ENCODE measurements around the gene MPP4. TPM values are rescaled to one million over a fixed set of nuclear protein-coding genes. Genes with fewer than 3 reads are reported as not detected.

Gene MPP4, protein sequence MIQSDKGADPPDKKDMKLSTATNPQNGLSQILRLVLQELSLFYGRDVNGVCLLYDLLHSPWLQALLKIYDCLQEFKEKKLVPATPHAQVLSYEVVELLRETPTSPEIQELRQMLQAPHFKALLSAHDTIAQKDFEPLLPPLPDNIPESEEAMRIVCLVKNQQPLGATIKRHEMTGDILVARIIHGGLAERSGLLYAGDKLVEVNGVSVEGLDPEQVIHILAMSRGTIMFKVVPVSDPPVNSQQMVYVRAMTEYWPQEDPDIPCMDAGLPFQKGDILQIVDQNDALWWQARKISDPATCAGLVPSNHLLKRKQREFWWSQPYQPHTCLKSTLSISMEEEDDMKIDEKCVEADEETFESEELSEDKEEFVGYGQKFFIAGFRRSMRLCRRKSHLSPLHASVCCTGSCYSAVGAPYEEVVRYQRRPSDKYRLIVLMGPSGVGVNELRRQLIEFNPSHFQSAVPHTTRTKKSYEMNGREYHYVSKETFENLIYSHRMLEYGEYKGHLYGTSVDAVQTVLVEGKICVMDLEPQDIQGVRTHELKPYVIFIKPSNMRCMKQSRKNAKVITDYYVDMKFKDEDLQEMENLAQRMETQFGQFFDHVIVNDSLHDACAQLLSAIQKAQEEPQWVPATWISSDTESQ
- polyA plus RNA-seq (2012; ENCODE audit: low read depth, missing spikeins) = not detected

DNA sequence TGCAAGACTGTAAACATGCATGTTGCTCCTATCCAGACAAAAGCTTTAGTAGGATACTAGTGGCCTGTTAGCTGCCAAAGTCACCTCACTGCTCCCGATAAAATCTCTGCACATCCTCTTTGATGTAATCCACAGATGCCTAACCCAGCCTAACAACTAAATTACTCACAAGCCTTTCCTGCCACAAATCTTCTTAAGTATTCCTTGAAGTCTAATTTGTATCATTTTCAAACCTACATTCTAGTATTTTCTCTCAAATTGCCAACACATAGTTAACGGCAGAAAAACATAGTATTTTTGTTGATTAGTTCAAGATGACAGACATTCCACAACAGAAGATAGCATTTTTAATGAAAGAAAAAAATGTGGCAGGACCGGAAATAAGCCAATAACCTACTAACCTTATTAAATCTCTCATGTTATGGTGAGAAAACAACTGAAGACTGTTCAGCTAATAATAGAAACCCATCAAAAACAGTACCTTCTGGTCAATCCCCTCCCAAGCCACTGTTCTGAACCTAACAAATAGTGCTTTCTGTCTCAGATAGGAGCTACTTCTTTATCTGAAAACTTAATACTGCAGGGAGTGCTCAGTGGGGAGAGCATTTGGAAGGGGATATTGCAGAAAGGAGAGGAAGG lies at the start of gene MPP4:
MPP4 (minus strand) TSS at position 57 of the 639 bp plus-strand sequence. CDS start 4,690 bp downstream, outside the sequence.
- FAIRE-seq (peak; percentile 40), DNase-seq (ENCODE audit: insufficient read length, low spot score) (no peak)

DNA sequence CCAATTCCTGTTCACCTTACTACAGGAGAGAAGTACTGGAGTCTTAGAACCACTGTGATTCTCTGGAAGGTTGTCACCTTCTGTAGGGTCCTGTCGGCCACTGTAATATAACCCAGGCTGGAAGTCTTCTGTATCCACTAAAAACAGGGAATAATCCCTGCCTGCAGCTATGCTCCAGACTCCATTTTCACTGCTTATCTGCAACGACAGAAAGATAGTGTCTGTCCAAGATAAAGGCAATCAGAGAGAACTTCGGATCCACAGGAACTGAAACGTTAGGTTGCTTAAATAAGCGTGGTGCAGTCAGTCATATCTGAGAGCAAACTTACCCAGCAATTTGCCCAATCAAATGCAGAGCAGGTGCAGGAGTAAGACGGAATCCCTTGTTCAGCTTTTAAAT lies 48.1 kb upstream of the MPP4 start:
- DNase-seq (ENCODE audit: insufficient read length, low spot score) = no peak
- TF ChIP-seq POU2F2 (IDR thresholded peaks at IDR 0.05; ENCODE audit: low read depth, low read length) (no peak), PAX5 (IDR thresholded peaks at IDR 0.05; ENCODE audit: insufficient read depth, low read length, severe bottlenecking) (no peak), SPI1 (IDR thresholded peaks at IDR 0.05; ENCODE audit: low read depth, low read length) (no peak), TAF1 (IDR thresholded peaks at IDR 0.05; ENCODE audit: low read depth, low read length) (no peak), POLR2AphosphoS5 (IDR thresholded peaks at IDR 0.05; ENCODE audit: low read depth, low read length) (no peak)
- FAIRE-seq = no peak

More for the DNA sequence above, at the start of gene MPP4:
- TF ChIP-seq TAF1 (IDR thresholded peaks at IDR 0.05; ENCODE audit: low read depth, low read length) = no peak
- TF ChIP-seq POU2F2 (IDR thresholded peaks at IDR 0.05; ENCODE audit: low read depth, low read length) = no peak
- no peak for TF ChIP-seq SPI1 (IDR thresholded peaks at IDR 0.05; ENCODE audit: low read depth, low read length)
- no peak for TF ChIP-seq POLR2A (IDR thresholded peaks at IDR 0.05; ENCODE audit: low read depth, low read length)
- TF ChIP-seq POLR2AphosphoS5 (IDR thresholded peaks at IDR 0.05; ENCODE audit: low read depth, low read length) = no peak
- no peak for TF ChIP-seq PAX5 (IDR thresholded peaks at IDR 0.05; ENCODE audit: insufficient read depth, low read length, severe bottlenecking)

DNA sequence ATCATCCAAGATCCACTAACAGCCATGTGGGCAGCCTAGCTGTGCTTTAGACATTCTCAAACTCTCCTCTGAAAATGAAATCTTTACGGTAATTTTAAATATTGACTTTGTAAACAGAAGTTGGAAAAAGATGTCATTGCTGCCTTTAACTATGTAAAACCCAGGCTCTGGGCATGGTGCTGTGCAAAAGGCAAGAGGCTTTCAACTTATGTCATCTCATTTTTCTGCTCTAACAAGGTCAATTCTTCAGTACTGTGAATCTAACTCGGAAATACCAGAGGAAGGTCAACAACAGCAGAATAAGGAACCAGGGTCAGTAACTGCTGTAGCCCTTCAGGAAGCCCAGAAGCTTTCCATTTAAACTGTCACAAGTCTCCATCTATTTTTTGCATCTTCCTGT lies 37.0 kb upstream of the MPP4 start:
- no peak for DNase-seq (ENCODE audit: insufficient read length, low spot score)
- FAIRE-seq = peak; percentile 47
- no peak for TF ChIP-seq SPI1 (IDR thresholded peaks at IDR 0.05; ENCODE audit: low read depth, low read length)
- no peak for TF ChIP-seq POLR2AphosphoS5 (IDR thresholded peaks at IDR 0.05; ENCODE audit: low read depth, low read length)
- no peak for TF ChIP-seq TAF1 (IDR thresholded peaks at IDR 0.05; ENCODE audit: low read depth, low read length)
- TF ChIP-seq POLR2A (IDR thresholded peaks at IDR 0.05; ENCODE audit: low read depth, low read length) = no peak
- no peak for TF ChIP-seq PAX5 (IDR thresholded peaks at IDR 0.05; ENCODE audit: insufficient read depth, low read length, severe bottlenecking)
- no peak for TF ChIP-seq POU2F2 (IDR thresholded peaks at IDR 0.05; ENCODE audit: low read depth, low read length)

DNA sequence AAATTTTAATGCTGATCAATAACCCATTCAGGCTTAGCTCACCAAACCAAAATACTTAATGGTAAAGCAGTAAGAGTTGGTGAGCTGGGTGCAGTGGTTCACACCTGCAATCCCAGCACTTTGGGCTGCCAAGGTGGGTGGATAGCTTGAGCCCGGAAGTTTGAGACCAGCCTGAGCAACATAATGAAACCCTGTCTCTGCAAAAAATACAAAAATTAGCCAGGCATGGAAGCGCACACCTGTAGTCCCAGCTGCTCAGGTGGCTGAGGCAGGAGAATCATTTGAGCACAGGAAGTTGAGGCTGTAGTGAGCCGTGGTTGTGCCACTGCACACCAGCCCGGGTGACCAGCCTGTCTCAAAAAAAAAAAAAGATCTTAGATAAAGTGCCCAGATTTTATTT lies 35.7 kb upstream of the MPP4 start:
- FAIRE-seq (no peak), DNase-seq (ENCODE audit: insufficient read length, low spot score) (no peak)
- no peak for TF ChIP-seq POLR2A (IDR thresholded peaks at IDR 0.05; ENCODE audit: low read depth, low read length)
- no peak for TF ChIP-seq TAF1 (IDR thresholded peaks at IDR 0.05; ENCODE audit: low read depth, low read length)
- no peak for TF ChIP-seq POU2F2 (IDR thresholded peaks at IDR 0.05; ENCODE audit: low read depth, low read length)
- no peak for TF ChIP-seq POLR2AphosphoS5 (IDR thresholded peaks at IDR 0.05; ENCODE audit: low read depth, low read length)
- no peak for TF ChIP-seq PAX5 (IDR thresholded peaks at IDR 0.05; ENCODE audit: insufficient read depth, low read length, severe bottlenecking)
- no peak for TF ChIP-seq SPI1 (IDR thresholded peaks at IDR 0.05; ENCODE audit: low read depth, low read length)

DNA sequence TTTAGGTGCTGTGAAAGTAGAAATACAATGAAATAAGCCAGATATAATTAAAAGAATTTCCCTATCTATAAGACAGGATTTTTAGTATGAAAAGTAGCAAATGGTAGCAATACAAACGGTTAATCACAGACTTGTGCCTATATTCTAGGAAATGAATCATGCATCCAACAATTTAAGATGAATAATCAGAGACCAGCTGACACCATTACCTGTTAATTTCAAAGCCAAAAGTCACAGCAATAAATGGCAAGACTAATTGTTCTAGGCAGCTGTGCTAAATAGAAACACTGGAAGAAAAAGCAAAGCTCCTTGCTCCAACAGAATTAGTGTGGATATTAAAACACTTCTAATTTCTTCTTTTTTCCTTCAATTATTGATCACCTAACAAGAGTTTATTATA lies 35.1 kb upstream of the MPP4 start:
- DNase-seq (ENCODE audit: insufficient read length, low spot score) (no peak), FAIRE-seq (no peak)
- TF ChIP-seq POU2F2 (IDR thresholded peaks at IDR 0.05; ENCODE audit: low read depth, low read length) (no peak), PAX5 (IDR thresholded peaks at IDR 0.05; ENCODE audit: insufficient read depth, low read length, severe bottlenecking) (no peak), POLR2AphosphoS5 (IDR thresholded peaks at IDR 0.05; ENCODE audit: low read depth, low read length) (no peak), TAF1 (IDR thresholded peaks at IDR 0.05; ENCODE audit: low read depth, low read length) (no peak), SPI1 (IDR thresholded peaks at IDR 0.05; ENCODE audit: low read depth, low read length) (no peak)

DNA sequence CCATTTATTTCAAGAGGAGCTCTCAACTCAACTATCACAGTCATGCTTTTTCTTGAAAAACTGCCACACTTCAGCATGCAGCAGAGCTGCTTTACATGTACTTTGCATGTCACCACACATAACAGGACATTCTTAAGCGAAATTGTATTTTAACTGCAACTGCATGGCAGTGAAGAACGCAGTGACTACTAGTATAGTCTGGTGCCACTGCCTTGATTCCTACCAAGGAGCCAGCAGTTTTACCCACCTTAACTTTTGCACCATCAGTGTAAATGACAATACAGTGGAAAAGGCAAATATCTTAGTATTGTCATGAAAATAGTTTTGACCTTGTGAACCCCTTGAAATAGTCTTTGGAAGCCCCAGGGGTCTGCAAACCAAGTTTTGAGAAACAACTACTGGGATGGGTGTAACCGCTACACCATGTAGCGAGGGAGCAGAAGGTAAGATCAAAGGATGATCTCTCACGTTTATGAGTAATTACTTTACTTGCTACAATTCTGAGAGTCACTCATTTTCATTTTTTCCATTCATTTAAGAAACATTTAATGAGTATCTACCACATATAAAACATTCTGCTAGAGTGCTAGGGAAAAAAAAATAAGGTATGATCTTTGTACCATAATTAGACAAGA lies 32.3 kb upstream of the MPP4 start:
- FAIRE-seq (no peak), DNase-seq (ENCODE audit: insufficient read length, low spot score) (no peak)
- TF ChIP-seq PAX5 (IDR thresholded peaks at IDR 0.05; ENCODE audit: insufficient read depth, low read length, severe bottlenecking) (no peak), POLR2AphosphoS5 (IDR thresholded peaks at IDR 0.05; ENCODE audit: low read depth, low read length) (no peak), POLR2A (IDR thresholded peaks at IDR 0.05; ENCODE audit: low read depth, low read length) (no peak), TAF1 (IDR thresholded peaks at IDR 0.05; ENCODE audit: low read depth, low read length) (no peak), POU2F2 (IDR thresholded peaks at IDR 0.05; ENCODE audit: low read depth, low read length) (no peak), SPI1 (IDR thresholded peaks at IDR 0.05; ENCODE audit: low read depth, low read length) (no peak)

DNA sequence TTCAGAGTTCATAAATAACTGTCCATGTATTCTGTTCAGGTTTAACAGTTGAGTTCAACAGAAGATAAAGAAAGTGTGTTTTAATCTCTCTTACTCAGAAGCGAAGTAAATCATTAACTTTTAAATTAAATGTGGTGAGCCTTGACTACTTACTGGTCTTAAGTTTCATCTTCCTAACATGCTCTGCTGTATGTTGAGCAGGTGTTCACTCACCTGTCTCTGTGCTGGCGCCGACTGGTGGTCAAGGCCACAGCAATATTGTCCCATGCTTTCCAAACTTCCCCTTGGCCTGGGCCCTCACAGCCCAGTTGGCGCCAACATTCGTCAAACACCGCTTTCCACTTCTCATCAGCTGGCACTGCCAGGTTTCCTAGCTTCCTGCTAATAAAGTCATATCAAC lies 17.0 kb upstream of the MPP4 start:
- TF ChIP-seq POU2F2 (IDR thresholded peaks at IDR 0.05; ENCODE audit: low read depth, low read length) = no peak
- TF ChIP-seq TAF1 (IDR thresholded peaks at IDR 0.05; ENCODE audit: low read depth, low read length) = no peak
- TF ChIP-seq PAX5 (IDR thresholded peaks at IDR 0.05; ENCODE audit: insufficient read depth, low read length, severe bottlenecking) = no peak
- no peak for TF ChIP-seq SPI1 (IDR thresholded peaks at IDR 0.05; ENCODE audit: low read depth, low read length)
- no peak for TF ChIP-seq POLR2A (IDR thresholded peaks at IDR 0.05; ENCODE audit: low read depth, low read length)
- no peak for TF ChIP-seq POLR2AphosphoS5 (IDR thresholded peaks at IDR 0.05; ENCODE audit: low read depth, low read length)
- DNase-seq (ENCODE audit: insufficient read length, low spot score) (no peak), FAIRE-seq (peak; percentile 5)

DNA sequence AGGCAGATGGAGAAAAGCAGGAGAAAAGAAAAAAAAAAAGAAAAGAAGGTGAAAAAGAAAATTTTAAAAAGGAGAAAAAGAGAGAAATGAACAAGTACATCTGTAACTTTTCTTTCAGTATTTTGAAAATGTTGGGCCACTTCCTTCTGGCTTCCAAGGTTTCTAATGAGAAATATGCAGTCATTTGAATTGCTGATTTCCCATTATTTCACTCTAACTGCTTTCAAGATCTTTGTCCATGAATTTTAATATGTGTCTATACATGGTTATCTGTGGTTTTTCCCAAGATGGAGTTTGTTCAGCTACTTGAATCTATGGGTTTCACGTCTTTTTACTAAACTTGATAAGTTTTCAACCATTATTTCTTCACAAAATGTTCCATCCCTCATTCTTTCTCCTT lies 14.3 kb upstream of the MPP4 start:
- DNase-seq (ENCODE audit: insufficient read length, low spot score) (no peak), FAIRE-seq (no peak)
- TF ChIP-seq POLR2A (IDR thresholded peaks at IDR 0.05; ENCODE audit: low read depth, low read length) (no peak), POU2F2 (IDR thresholded peaks at IDR 0.05; ENCODE audit: low read depth, low read length) (no peak), TAF1 (IDR thresholded peaks at IDR 0.05; ENCODE audit: low read depth, low read length) (no peak), SPI1 (IDR thresholded peaks at IDR 0.05; ENCODE audit: low read depth, low read length) (no peak), PAX5 (IDR thresholded peaks at IDR 0.05; ENCODE audit: insufficient read depth, low read length, severe bottlenecking) (no peak), POLR2AphosphoS5 (IDR thresholded peaks at IDR 0.05; ENCODE audit: low read depth, low read length) (no peak)

All from GM12891 (cell line).